Gastroesophageal sphincter (tissue), 4 donors: Measurements from ENCODE around the gene PSAP. TPM values are rescaled to one million over a fixed set of nuclear protein-coding genes. Genes with fewer than 3 reads are reported as not detected.

Source experiments
- ATAC-seq: fragments of 150-250 bp; one replicate; pipeline ENCODE4 v1.9.1; 2016; ENCODE audit warnings: mild to moderate bottlenecking, moderate library complexity
- H3K27ac ChIP-seq, 4 donors: fragments of 200-600 bp; sonication (generic) in 3 of 4; 1 replicate in 3 of 4; 2 replicates in 1 of 4; pipeline ENCODE4 v1.5.1; 2016 to 2019
- H3K27me3 ChIP-seq: fragments of 200-600 bp; sonication (generic); one replicate; pipeline ENCODE4 v1.5.1; 2019
- H3K36me3 ChIP-seq, 2 donors: fragments of 200-600 bp; sonication (generic); one replicate each; pipeline ENCODE4 v1.5.1; 2019; ENCODE audit warnings: control low read depth in 1 of 2
- H3K4me1 ChIP-seq, 3 donors: fragments of 200-600 bp; sonication (generic); 1 replicate in 2 of 3; 2 replicates in 1 of 3; pipeline ENCODE4 v1.5.1; 2016 to 2019; ENCODE audit warnings: control low read depth in 2 of 3
- H3K4me3 ChIP-seq, 2 donors: fragments of 200-600 bp; sonication (generic); one replicate each; pipeline ENCODE4 v1.5.1; 2019; ENCODE audit warnings: mild to moderate bottlenecking in 1 of 2, moderate library complexity in 1 of 2
- H3K9me3 ChIP-seq, 3 donors: fragments of 200-600 bp; sonication (generic); one replicate each; pipeline ENCODE4 v1.5.1; 2017 to 2019; ENCODE audit warnings: control low read depth in 2 of 3
- EP300 ChIP-seq: sonication (generic); formaldehyde crosslinking; IDR thresholded peaks from one replicate; pipeline ENCODE4 v1.6.1; 2017; ENCODE audit warnings: antibody characterized with exemption, mild to moderate bottlenecking
- POLR2A ChIP-seq, 2 donors: fragments of 450-650 bp; IDR thresholded peaks; one replicate each; pipeline ENCODE4 v1.6.1; 2017; ENCODE audit warnings: antibody characterized with exemption in 2 of 2, mild to moderate bottlenecking in 2 of 2, moderate library complexity in 1 of 2
- POLR2AphosphoS5 ChIP-seq: sonication (generic); formaldehyde crosslinking; IDR thresholded peaks from one replicate; pipeline ENCODE4 v1.6.1; 2017; ENCODE audit warnings: antibody characterized with exemption
- WGBS, 2 donors: methylation state at CpG; one replicate each; pipeline ENCODE4 v1.1.5; 2018; ENCODE audit warnings: low coverage in 1 of 2; 5-methylcytosine and 5-hydroxymethylcytosine counted together
- total RNA-seq, 4 donors: library from RNA; depleted of rRNA; stranded (reverse); fragments of >200 nt; gene quantifications; one replicate each; pipeline ENCODE4 v1.1.0, GENCODE V29; 2016
- TF ChIP-seq, protein P1 (sequence below), 4 experiments: fragments of 200-600 bp in 2 of 4; fragments of 450-650 bp in 2 of 4; sonication (generic) in 1 of 4; IDR thresholded peaks; one replicate each; pipeline ENCODE4 v1.5.1; 2017 to 2019; ENCODE audit warnings: antibody characterized with exemption in 4 of 4, mild to moderate bottlenecking in 2 of 4, moderate library complexity in 2 of 4

The PSAP gene
- total RNA-seq, 4 donors from 2014 or later, result 604 to 881 (median 718) TPM

DNA sequence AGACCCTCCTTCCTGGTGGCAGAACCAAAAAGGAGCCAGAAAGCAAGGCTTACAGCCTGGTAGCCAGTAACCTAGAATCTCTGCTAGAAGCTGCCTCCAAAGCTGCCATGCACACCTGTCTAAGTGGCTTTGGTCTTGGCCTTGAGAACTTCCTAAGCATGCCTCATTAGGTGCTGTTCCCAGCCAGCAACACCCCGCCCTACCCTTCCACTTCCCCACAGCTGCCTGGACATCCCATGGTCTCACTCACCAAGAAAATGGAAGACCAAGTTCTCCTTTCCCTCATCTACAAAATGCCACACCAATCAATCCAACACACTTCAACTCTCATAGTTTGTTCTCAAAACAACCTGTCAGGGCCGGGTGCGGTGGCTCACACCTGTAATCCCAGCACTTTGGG lies 4.2 kb downstream of the PSAP start:
- Histone ChIP-seq H3K9me3 (no peaks in the 10 kb centered on the region), H3K4me1 (peaks cover 0 to 87% (median 32%) of the 10 kb centered on the region in 3 donors), H3K27me3 (no peaks in the 10 kb centered on the region), H3K36me3 (no peaks in the 10 kb centered on the region), H3K4me3 (no peak overlapping the region), H3K27ac (peak overlapping the region in 2 of 4 donors; percentile 7 to 45)
- ATAC-seq, result no peak
- TF ChIP-seq POLR2AphosphoS5 (no peak), POLR2A (IDR thresholded peaks at IDR 0.05) (no peak), EP300 (no peak)
- TF ChIP-seq, protein P1, sequence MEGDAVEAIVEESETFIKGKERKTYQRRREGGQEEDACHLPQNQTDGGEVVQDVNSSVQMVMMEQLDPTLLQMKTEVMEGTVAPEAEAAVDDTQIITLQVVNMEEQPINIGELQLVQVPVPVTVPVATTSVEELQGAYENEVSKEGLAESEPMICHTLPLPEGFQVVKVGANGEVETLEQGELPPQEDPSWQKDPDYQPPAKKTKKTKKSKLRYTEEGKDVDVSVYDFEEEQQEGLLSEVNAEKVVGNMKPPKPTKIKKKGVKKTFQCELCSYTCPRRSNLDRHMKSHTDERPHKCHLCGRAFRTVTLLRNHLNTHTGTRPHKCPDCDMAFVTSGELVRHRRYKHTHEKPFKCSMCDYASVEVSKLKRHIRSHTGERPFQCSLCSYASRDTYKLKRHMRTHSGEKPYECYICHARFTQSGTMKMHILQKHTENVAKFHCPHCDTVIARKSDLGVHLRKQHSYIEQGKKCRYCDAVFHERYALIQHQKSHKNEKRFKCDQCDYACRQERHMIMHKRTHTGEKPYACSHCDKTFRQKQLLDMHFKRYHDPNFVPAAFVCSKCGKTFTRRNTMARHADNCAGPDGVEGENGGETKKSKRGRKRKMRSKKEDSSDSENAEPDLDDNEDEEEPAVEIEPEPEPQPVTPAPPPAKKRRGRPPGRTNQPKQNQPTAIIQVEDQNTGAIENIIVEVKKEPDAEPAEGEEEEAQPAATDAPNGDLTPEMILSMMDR (IDR thresholded peaks at IDR 0.05), result no peak
- 70% methylated on average over 3 of the region's 3 CpGs; no CpG with 5 or more reads in 1 of the 2 donors for WGBS, 2 donors

DNA sequence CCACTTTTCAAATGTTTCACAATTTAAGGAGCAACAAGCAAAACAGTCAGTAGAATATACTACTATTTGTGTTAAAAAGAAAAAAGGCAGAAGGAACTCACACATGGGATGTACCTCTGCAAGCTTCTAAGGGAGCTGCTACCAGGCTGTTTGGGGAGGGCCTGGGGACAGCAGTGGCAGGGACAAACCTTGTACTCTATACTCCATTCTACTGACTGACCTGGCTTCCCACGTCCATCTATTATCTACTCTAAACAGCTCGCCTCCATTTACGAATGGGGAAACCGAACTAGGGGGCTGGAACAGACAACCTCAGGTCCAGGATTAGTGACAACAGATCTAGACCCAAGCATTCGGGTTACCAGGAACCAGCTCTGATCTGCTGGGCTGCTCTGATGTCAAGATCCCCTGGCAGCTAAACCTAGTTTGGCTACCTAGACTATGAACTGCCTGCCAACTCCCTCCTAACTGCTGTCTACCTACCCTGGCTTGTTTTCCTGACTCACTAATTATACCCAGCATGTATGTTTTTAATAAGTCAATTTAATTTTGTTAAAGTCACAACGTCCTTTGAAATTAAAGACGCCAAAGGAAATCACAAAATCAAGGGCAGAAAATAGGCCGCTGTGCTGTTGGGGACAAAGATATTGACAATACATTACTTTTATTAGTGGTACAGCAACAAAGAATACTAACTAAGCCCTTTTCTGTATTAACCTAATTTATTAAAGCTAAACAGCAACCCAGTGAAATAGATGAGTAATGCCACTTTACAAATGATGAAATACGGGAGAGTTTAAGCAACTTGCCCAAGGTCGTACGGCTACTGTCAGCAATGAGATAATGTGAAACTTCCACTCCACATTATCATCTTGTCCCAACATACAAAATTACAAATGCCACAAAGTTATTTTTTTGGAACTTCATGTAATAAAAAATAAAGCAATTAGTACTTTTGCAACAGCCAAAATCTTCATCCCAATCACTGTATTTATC lies 5.3 kb downstream of the PSAP start:
- H3K36me3 ChIP-seq, result no peaks in the 10 kb centered on the region
- H3K9me3 ChIP-seq, result no peaks in the 10 kb centered on the region
- peaks cover 0 to 92% (median 41%) of the 10 kb centered on the region in 3 donors for H3K4me1 ChIP-seq
- TF ChIP-seq EP300 (no peak), POLR2AphosphoS5 (no peak), POLR2A (IDR thresholded peaks at IDR 0.05) (no peak)
- TF ChIP-seq, protein P1 (IDR thresholded peaks at IDR 0.05), result no peak
- H3K27me3 ChIP-seq, result no peaks in the 10 kb centered on the region
- WGBS, 2 donors, result 67 to 83% methylated on average over 10 to 11 of the region's 11 CpGs
- H3K4me3 ChIP-seq, result no peak overlapping the region
- H3K27ac ChIP-seq, result peak overlapping the region in 1 of 4 donors; percentile 30
- no peak for ATAC-seq

DNA sequence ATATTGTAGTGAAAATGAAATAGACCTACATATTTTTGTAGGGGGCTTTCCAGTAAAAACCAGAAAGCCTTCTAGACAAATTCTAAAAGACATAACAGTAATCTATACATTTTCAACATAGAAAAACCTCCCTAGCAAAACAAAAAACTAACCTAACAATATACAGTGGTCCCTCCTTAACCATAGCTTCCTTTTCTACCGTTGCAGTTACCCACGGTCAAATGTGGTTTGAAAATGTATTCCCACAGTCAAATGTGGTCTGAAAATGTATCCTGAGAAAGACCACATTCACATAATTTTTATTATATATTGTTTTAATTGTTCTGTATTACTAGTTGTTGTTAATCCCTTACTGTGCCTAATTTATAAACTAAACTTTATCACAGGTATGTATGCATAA lies 6.4 kb downstream of the PSAP start:
- Histone ChIP-seq H3K4me3 (no peak overlapping the region), H3K27me3 (no peaks in the 10 kb centered on the region), H3K27ac (no peak overlapping the region), H3K4me1 (peaks cover 5 to 96% (median 52%) of the 10 kb centered on the region in 3 donors), H3K9me3 (no peaks in the 10 kb centered on the region), H3K36me3 (no peaks in the 10 kb centered on the region)
- WGBS, 2 donors, result 78 to 100% methylated on average over 2 of the region's 2 CpGs
- no peak for ATAC-seq
- TF ChIP-seq EP300, result no peak
- no peak for TF ChIP-seq POLR2AphosphoS5
- TF ChIP-seq POLR2A (IDR thresholded peaks at IDR 0.05), result no peak
- TF ChIP-seq, protein P1 (IDR thresholded peaks at IDR 0.05), result no peak

DNA sequence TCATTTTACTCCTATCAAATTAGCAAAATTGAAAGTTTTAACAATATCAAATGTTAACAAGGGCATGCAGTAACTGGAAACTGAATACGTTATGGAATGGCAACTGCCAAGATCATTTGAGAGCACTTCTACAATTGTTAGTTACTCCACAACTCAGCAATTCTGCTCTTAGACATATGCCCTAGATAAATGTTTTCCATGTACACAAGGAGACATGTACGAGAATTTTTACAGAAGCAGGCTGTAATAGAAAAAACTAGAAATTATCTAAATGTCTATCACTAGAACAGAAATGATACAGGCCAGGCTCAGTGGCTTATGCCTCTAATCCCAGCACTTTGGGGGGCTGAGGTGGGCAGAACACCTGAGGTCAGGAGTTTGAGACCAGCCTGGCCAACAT lies 7.0 kb downstream of the PSAP start:
- no peak for TF ChIP-seq POLR2AphosphoS5
- TF ChIP-seq EP300, result no peak
- TF ChIP-seq, protein P1 (IDR thresholded peaks at IDR 0.05), result no peak
- TF ChIP-seq POLR2A (IDR thresholded peaks at IDR 0.05), result no peak

More for the DNA sequence above, 7.0 kb downstream of the PSAP start:
- H3K9me3 ChIP-seq, result no peaks in the 10 kb centered on the region
- H3K4me1 ChIP-seq, result peaks cover 7 to 96% (median 53%) of the 10 kb centered on the region in 3 donors
- no peak overlapping the region for H3K4me3 ChIP-seq
- no peak for ATAC-seq
- no peaks in the 10 kb centered on the region for H3K36me3 ChIP-seq
- no peak overlapping the region for H3K27ac ChIP-seq
- H3K27me3 ChIP-seq, result no peaks in the 10 kb centered on the region
- WGBS, 2 donors, result 34 to 38% methylated on average over 2 of the region's 2 CpGs
